Fibroblast of skin of right biceps (primary cell): ENCODE data around the gene CTDSPL.
"Not testable (repeated sequence)": the region's sequence is repeated elsewhere in the genome, so short reads cannot be mapped to it uniquely, and the experiment has no call there.

Experiments used
- DNase-seq: peaks from one replicate; pipeline ENCODE4 v3.0.0-alpha.2; 2013

The CTDSPL gene

GRCh38 chr3:38026856-38027255, 165.2 kb downstream of the CTDSPL start:
- no peak for DNase-seq

- DNase-seq, result no peak
These were observed 166.1 kb downstream of the CTDSPL start for GRCh38 chr3:38027466-38028465.

GRCh38 chr3:38028621-38029361, 167.1 kb downstream of the CTDSPL start:
- no peak for DNase-seq

- DNase-seq, result peak; percentile 65
These were observed 167.9 kb downstream of the CTDSPL start, which contains the start of gene PLCD1 for GRCh38 chr3:38029400-38030125. Gene PLCD1, minus strand, starts transcription at chr3:38029642. Its CDS starts 103 bp downstream, at chr3:38029539.

GRCh38 chr3:38030126-38031021, 168.7 kb downstream of the CTDSPL start:
- no peak for DNase-seq

GRCh38 chr3:38031022-38031994, 169.6 kb downstream of the CTDSPL start:
- DNase-seq, result peak; percentile 5

GRCh38 chr3:38032328-38032865, 170.7 kb downstream of the CTDSPL start:
- DNase-seq, result no peak

GRCh38 chr3:38033586-38033985, 171.9 kb downstream of the CTDSPL start:
- DNase-seq, result not testable (repeated sequence)
